HCT116 (cell line): ENCODE results near the gene OPCML. TPM values are rescaled to one million over a fixed set of nuclear protein-coding genes. Genes with fewer than 3 reads are reported as not detected.

ENCODE experiments used
- ATAC-seq: fragments of 200-7000 bp; cut with Tn5 transposase; 2 replicates; pipeline ENCODE4 v1.9.1; 2020; ENCODE audit warnings: mild to moderate bottlenecking, moderate library complexity
- BruUV-seq: library from RNA; stranded (reverse); fragments of 400-500 nt; replicated peaks from 2 replicates; lab custom pipeline; 2021; lab: Mats Ljungman, UMichigan
- CTCF ChIA-PET: fragments of 300-600 bp; sonication (Branson Sonifier 250); formaldehyde crosslinking; loops from one replicate; lab custom pipeline; 2021; ENCODE audit warnings: antibody characterized with exemption; lab: Charles Lee
- POLR2A ChIA-PET: fragments of 300-600, 350-600 bp; sonication (Branson Sonifier 250); formaldehyde crosslinking; loops from one replicate; lab custom pipeline; 2021; ENCODE audit warnings: antibody characterized with exemption; lab: Charles Lee
- RAD21 ChIA-PET, 2 experiments: fragments of 300-600 bp; sonication (Branson Sonifier 250); formaldehyde crosslinking; loops; one replicate each; lab custom pipeline; 2023; ENCODE audit warnings: low total read pairs in 2 of 2; ENCODE audit not compliant: uncharacterized antibody in 2 of 2, unreplicated experiment in 2 of 2, low non-redundant PET in 1 of 2; lab: Charles Lee
- DNase-seq: peaks from one replicate; pipeline ENCODE4 v3.0.0-alpha.2; 2010; ENCODE audit warnings: low read depth, low spot score
- H2AFZ ChIP-seq: fragments of 200-600 bp; shearing (Covaris generic), sonication (generic); 2 replicates; pipeline ENCODE4 v1.6.1; 2017; ENCODE audit warnings: low read depth, mixed run types, mixed read lengths, antibody characterized with exemption, low read length; ENCODE audit not compliant: poor library complexity, severe bottlenecking
- H3K27ac ChIP-seq: 2 replicates; pipeline ENCODE4 v1.5.1; 2012; ENCODE audit warnings: low read depth, low read length
- H3K27me3 ChIP-seq: fragments of 200-600 bp; sonication (generic); 2 replicates; pipeline ENCODE4 v1.6.1; 2016; ENCODE audit warnings: mixed run types, low read length, mixed read lengths; ENCODE audit not compliant: insufficient read depth
- H3K36me3 ChIP-seq, 2 experiments: fragments of 200-500 bp in 1 of 2; fragments of 200-600 bp in 1 of 2; sonication (Bioruptor generic) in 1 of 2; sonication (generic) in 1 of 2; 2 replicates each; pipeline versions ENCODE4 v1.5.1 to v1.6.1; 2014 to 2016; ENCODE audit warnings: low read length in 2 of 2, inconsistent platforms in 1 of 2, mixed read lengths in 1 of 2, mixed run types in 1 of 2; ENCODE audit not compliant: insufficient read depth in 2 of 2, control insufficient read depth in 1 of 2
- H3K4me1 ChIP-seq, 2 experiments: fragments of 200-600 bp in 1 of 2; sonication (generic) in 1 of 2; 2 replicates each; pipeline versions ENCODE4 v1.5.1 to v1.6.1; 2012 to 2017; ENCODE audit warnings: low read length in 2 of 2, inconsistent platforms in 1 of 2, mild to moderate bottlenecking in 1 of 2, mixed read lengths in 1 of 2, mixed run types in 1 of 2, moderate library complexity in 1 of 2; ENCODE audit not compliant: insufficient read depth in 2 of 2, control insufficient read depth in 1 of 2
- H3K4me2 ChIP-seq: fragments of 200-600 bp; sonication (generic); 2 replicates; pipeline ENCODE4 v1.6.1; 2017; ENCODE audit warnings: mixed run types, low read length, mixed read lengths
- H3K4me3 ChIP-seq, 2 experiments: fragments of 200-600 bp in 1 of 2; sonication (generic) in 1 of 2; replicated peaks in 1 of 2; 2 replicates each; pipeline ENCODE4 v1.5.1; 2011 to 2016; ENCODE audit warnings: low read length in 2 of 2, control low read depth in 1 of 2, low read depth in 1 of 2, mild to moderate bottlenecking in 1 of 2, mixed read lengths in 1 of 2, mixed run types in 1 of 2
- H3K79me2 ChIP-seq: fragments of 200-600 bp; sonication (generic); 2 replicates; pipeline ENCODE4 v1.6.1; 2017; ENCODE audit warnings: mild to moderate bottlenecking, mixed run types, low read length, moderate library complexity, mixed read lengths; ENCODE audit not compliant: insufficient read depth
- H3K9ac ChIP-seq: fragments of 200-600 bp; sonication (generic); 2 replicates; pipeline ENCODE4 v1.6.1; 2016; ENCODE audit warnings: low read length, mixed read lengths
- H3K9me2 ChIP-seq: fragments of 200-600 bp; sonication (generic), shearing (Covaris generic); 2 replicates; pipeline ENCODE4 v1.6.1; 2017; ENCODE audit warnings: mixed run types, mild to moderate bottlenecking, moderate library complexity; ENCODE audit not compliant: insufficient read depth
- H3K9me3 ChIP-seq, 2 experiments: fragments of 200-500 bp in 1 of 2; fragments of 200-600 bp in 1 of 2; sonication (Bioruptor generic) in 1 of 2; sonication (generic) in 1 of 2; 2 replicates each; pipeline ENCODE4 v1.6.1; 2014 to 2017; ENCODE audit warnings: low read length in 2 of 2, mixed read lengths in 2 of 2, inconsistent platforms in 1 of 2, low read depth in 1 of 2, mild to moderate bottlenecking in 1 of 2, mixed run types in 1 of 2, moderate library complexity in 1 of 2; ENCODE audit not compliant: control insufficient read depth in 1 of 2, insufficient read depth in 1 of 2
- H4K20me1 ChIP-seq: fragments of 200-600 bp; sonication (generic), shearing (Covaris generic); 2 replicates; pipeline ENCODE4 v1.6.1; 2017; ENCODE audit warnings: mixed run types, mild to moderate bottlenecking, moderate library complexity; ENCODE audit not compliant: insufficient read depth
- CBX3 ChIP-seq: IDR thresholded peaks from 2 replicates; pipeline ENCODE4 v1.6.1; 2012; ENCODE audit warnings: low read depth
- CEBPB ChIP-seq: IDR thresholded peaks from 2 replicates; pipeline ENCODE4 v1.6.1; 2012; ENCODE audit warnings: low read depth
- EGR1 ChIP-seq: IDR thresholded peaks from 2 replicates; pipeline ENCODE4 v1.6.1; 2012; ENCODE audit warnings: low read depth
- ELF1 ChIP-seq: IDR thresholded peaks from 2 replicates; pipeline ENCODE4 v1.6.1; 2012; ENCODE audit warnings: low read depth, borderline replicate concordance
- EZH2phosphoT487 ChIP-seq: fragments of 200-600 bp; IDR thresholded peaks from 2 replicates; pipeline ENCODE4 v1.6.1; 2018; ENCODE audit warnings: antibody characterized with exemption, borderline replicate concordance
- JUND ChIP-seq: IDR thresholded peaks from 2 replicates; pipeline ENCODE4 v1.6.1; 2012
- POLR2AphosphoS5 ChIP-seq: IDR thresholded peaks from 2 replicates; pipeline ENCODE4 v1.6.1; 2011; ENCODE audit warnings: mild to moderate bottlenecking, low read depth, low read length, moderate library complexity
- RAD21 ChIP-seq: IDR thresholded peaks from 2 replicates; pipeline ENCODE4 v1.6.1; 2012; ENCODE audit warnings: low read depth, mild to moderate bottlenecking
- SIN3A ChIP-seq: IDR thresholded peaks from 2 replicates; pipeline ENCODE4 v1.6.1; 2012; ENCODE audit warnings: low read depth
- TCF7L2 ChIP-seq: IDR thresholded peaks from 2 replicates; pipeline ENCODE4 v1.7.0; 2011; ENCODE audit warnings: borderline replicate concordance, inconsistent platforms; ENCODE audit not compliant: insufficient read depth, insufficient read length; ENCODE audit errors: extremely low read depth
- YY1 ChIP-seq: IDR thresholded peaks from 2 replicates; pipeline ENCODE4 v1.6.1; 2011; ENCODE audit warnings: low read length, low read depth, moderate library complexity, mild to moderate bottlenecking; ENCODE audit not compliant: insufficient replicate concordance; ENCODE audit errors: extremely low read depth
- ZBTB33 ChIP-seq: IDR thresholded peaks from 2 replicates; pipeline ENCODE4 v1.6.1; 2011; ENCODE audit warnings: mild to moderate bottlenecking, low read length, moderate library complexity; ENCODE audit not compliant: insufficient replicate concordance; ENCODE audit errors: extremely low read depth
- ZFX ChIP-seq: fragments of 450-650 bp; IDR thresholded peaks from 2 replicates; pipeline ENCODE4 v1.6.1; 2017
- intact Hi-C: fragments of 100-400 bp; cut with micrococcal nuclease; formaldehyde crosslinking; loops from 2 replicates; pipeline ENCODE4 v1.10.0; 2022
- total RNA-seq: library from RNA; stranded (reverse); gene quantifications from one replicate; pipeline ENCODE4 v1.2.1, GENCODE V29; 2021; ENCODE audit not compliant: unreplicated experiment
- TF ChIP-seq, protein P1 (sequence below), 3 experiments: fragments of 200-600 bp in 1 of 3; sonication (generic) in 1 of 3; IDR thresholded peaks in 2 of 3; conservative IDR thresholded peaks in 1 of 3; 2 replicates each; pipeline ENCODE4 v1.5.1; 2012 to 2017; ENCODE audit warnings: low read depth in 2 of 3, low read length in 2 of 3, antibody characterized with exemption in 1 of 3, borderline replicate concordance in 1 of 3, control low read depth in 1 of 3, mild to moderate bottlenecking in 1 of 3, mixed read lengths in 1 of 3, mixed run types in 1 of 3, moderate library complexity in 1 of 3; ENCODE audit not compliant: insufficient read depth in 1 of 3
- TF ChIP-seq, protein P2 (sequence below): IDR thresholded peaks from 2 replicates; pipeline ENCODE4 v1.6.1; 2012

Gene OPCML
- total RNA-seq, 1 experiment from 2014 or later, result not detected

DNA sequence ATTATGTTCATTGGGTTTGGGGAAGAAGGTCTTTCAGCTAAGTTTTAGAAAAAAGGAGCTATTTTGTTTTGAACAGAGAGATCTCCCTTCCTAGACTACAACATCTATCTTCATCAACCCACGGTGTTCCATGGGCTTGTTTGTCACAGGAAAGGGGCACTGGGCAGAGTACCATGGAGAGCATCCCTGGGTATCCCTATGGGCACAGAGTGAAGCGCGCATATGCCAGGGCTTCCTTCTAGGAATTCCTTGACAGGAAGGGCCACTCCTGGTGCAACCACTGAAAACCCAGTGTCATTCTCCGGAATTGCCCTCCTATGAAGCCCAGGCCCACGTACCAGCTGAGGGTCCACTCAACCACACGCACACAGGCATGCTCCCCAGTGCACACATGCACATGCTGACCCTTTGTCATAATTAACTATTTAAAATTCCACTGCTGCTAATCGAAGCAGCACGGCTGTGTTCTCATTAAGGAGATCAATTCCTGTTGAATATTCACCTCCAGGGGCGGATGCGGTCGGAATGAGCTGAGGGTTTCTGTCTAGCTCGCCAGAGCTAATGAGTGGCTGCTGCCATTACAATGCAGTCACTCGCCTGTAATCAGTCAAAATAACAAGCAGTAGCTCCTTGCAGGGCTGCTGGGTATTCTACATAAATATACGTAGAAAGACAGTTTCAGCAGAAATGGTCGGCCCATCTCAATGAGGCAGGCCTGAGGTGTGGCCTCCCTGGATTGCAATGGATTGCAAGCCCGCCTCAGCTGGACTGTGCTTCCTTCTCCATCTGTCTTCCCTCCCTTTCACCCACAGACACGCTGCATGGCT, 512.5 kb downstream of the OPCML start:
- Histone ChIP-seq H3K27ac (no peak overlapping the region), H3K9ac (no peak overlapping the region), H3K36me3 (no peaks in the 10 kb centered on the region), H3K27me3 (no peaks in the 10 kb centered on the region), H3K4me2 (no peak overlapping the region), H3K4me1 (no peaks in the 10 kb centered on the region), H3K9me3 (peaks cover 0 to 15% of the 10 kb centered on the region in 2 experiments; a peak in 2 of 4 replicates), H4K20me1 (no peaks in the 10 kb centered on the region), H3K4me3 (no peak overlapping the region), H3K79me2 (no peaks in the 10 kb centered on the region), H2AFZ (no peak overlapping the region), H3K9me2 (no peaks in the 10 kb centered on the region)
- ChIA-PET POLR2A (no interaction called here), CTCF (no interaction called here), RAD21 (no interaction called here)
- ATAC-seq (no peak), DNase-seq (no peak)
- intact Hi-C loops, result no loop called here
- BruUV-seq, result no TSS peak
- TF ChIP-seq, protein P1, sequence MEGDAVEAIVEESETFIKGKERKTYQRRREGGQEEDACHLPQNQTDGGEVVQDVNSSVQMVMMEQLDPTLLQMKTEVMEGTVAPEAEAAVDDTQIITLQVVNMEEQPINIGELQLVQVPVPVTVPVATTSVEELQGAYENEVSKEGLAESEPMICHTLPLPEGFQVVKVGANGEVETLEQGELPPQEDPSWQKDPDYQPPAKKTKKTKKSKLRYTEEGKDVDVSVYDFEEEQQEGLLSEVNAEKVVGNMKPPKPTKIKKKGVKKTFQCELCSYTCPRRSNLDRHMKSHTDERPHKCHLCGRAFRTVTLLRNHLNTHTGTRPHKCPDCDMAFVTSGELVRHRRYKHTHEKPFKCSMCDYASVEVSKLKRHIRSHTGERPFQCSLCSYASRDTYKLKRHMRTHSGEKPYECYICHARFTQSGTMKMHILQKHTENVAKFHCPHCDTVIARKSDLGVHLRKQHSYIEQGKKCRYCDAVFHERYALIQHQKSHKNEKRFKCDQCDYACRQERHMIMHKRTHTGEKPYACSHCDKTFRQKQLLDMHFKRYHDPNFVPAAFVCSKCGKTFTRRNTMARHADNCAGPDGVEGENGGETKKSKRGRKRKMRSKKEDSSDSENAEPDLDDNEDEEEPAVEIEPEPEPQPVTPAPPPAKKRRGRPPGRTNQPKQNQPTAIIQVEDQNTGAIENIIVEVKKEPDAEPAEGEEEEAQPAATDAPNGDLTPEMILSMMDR (IDR thresholded peaks at IDR 0.05 in 2 of 3, conservative IDR thresholded peaks at IDR 0.05 in 1 of 3; ENCODE audit: borderline replicate concordance in 1 of 3, insufficient read depth in 1 of 3, low read depth in 2 of 3, low read length in 2 of 3), result no peak
- TF ChIP-seq ZFX, result no peak
- no peak for TF ChIP-seq ELF1
- TF ChIP-seq TCF7L2, result no peak
- TF ChIP-seq YY1, result no peak
- no peak for TF ChIP-seq SIN3A
- TF ChIP-seq CEBPB, result no peak
- TF ChIP-seq POLR2AphosphoS5, result no peak
- no peak for TF ChIP-seq ZBTB33
- TF ChIP-seq RAD21, result no peak
- no peak for TF ChIP-seq EZH2phosphoT487
- TF ChIP-seq EGR1, result no peak
- no peak for TF ChIP-seq JUND
- TF ChIP-seq CBX3, result no peak
- TF ChIP-seq, protein P2, sequence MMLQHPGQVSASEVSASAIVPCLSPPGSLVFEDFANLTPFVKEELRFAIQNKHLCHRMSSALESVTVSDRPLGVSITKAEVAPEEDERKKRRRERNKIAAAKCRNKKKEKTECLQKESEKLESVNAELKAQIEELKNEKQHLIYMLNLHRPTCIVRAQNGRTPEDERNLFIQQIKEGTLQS, result no peak
